ENCODE results near the gene NCSTN.

Gene NCSTN

DNA sequence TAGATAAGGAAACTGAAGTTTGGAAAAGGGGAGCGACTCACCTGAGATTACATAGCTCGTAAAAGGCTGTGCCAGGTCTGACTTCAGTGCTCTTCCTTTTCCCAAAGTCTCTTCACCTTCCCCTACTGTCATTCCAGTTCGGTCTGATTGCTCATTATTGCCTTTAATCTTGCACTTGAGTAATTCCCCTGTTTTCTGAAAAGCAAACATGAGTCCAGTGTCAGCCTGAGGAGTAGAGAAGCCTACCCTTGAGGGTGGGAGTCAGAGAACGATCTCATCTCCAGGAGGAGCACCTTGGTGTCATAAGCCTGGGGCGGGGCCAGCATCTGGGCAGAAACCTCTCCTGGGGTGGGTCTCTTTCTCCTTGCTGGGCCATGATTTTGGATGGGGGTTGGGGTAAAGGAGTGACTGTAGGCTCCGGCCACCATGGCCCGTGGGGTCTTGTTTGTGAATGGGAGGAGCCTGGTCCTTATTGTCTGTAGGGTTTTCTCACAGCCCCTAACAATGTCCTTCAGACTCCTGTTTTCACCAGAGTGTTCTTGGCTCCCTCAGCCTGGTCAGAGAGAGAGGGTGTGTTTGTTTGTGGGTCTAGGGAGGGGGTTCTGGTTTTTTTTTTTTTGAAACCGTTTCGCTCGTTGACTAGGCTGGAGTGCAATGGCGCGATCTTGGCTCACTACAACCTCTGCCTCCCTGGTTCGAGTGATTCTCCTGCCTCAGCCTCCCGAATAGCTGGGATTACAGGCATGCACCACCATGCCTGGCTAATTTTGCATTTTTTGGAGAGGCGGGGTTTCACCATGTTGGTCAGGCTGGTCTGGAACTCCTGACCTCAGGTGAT lies 63.2 kb downstream of the NCSTN start:
- Histone ChIP-seq H3K36me3 (ENCODE audit: control insufficient read depth in 2 of 2, insufficient read depth in 2 of 2, low read length in 2 of 2) (no peaks in the 10 kb centered on the region), H3K27ac (ENCODE audit: low read length) (no peak overlapping the region), H3K4me1 (ENCODE audit: control insufficient read depth, insufficient read depth, low read length) (peaks cover 14% of the 10 kb centered on the region), H3K4me3 (ENCODE audit: low read length in 2 of 2) (no peak overlapping the region), H3K27me3 (ENCODE audit: control insufficient read depth in 1 of 2, insufficient read depth in 2 of 2, low read length in 2 of 2) (peaks cover 0 to 3% of the 10 kb centered on the region in 2 donors), H3K9me3 (ENCODE audit: control insufficient read depth in 2 of 2, low read length in 2 of 2) (no peaks in the 10 kb centered on the region), H3K9ac (ENCODE audit: low read length in 2 of 2) (no peak overlapping the region)

DNA sequence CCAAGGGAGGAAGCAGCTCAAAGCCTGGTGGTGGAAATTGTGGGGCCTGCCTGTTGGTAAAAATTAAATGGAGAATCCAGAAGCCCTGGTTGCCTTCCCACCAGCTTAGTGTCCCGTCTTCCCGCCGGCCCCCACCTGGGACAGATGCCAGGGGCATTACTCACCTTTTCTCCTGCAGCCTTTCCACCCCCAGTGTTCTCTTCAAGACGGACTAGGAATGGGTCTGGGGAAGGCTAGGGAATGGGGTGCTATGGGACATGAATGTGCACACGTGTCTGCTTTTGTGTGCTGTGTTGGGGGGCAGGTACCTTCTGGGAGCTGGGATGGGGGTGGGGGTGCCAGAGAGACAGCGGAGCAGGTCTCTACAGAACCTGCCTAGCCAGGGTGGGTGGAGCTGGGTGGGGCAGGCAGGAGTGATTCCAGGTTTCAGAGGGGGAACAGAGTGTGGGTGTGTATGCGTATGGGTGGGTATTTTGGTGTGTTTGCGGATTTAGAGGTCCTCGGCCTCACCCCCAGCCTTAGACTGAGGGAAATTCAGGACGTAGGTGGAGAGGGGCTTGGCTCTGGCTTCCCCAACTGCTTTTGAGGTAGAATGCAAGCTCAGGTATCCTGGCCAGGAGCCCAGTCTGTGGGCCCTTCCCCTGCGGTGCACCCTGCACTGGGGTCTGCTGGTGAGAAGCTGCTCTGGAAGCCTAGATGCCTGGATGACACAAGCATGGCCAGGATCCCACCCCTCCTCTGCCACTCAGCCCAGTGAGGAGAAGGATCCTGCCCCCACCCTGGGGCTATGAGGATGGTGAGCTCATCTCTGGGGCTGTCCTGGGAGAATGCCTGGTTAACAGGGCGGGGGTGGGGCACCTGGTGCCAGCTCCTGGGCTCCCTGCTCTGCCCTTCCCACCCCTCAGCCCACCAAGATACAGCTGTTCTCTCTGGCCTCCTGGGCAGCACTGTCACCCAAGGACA lies 64.9 kb downstream of the NCSTN start:
- Histone ChIP-seq H3K27ac (ENCODE audit: low read length) (no peak overlapping the region), H3K36me3 (ENCODE audit: control insufficient read depth in 2 of 2, insufficient read depth in 2 of 2, low read length in 2 of 2) (no peaks in the 10 kb centered on the region), H3K9ac (ENCODE audit: low read length in 2 of 2) (no peak overlapping the region), H3K27me3 (ENCODE audit: control insufficient read depth in 1 of 2, insufficient read depth in 2 of 2, low read length in 2 of 2) (peaks cover 0 to 3% of the 10 kb centered on the region in 2 donors), H3K4me3 (ENCODE audit: low read length in 2 of 2) (no peak overlapping the region), H3K9me3 (ENCODE audit: control insufficient read depth in 2 of 2, low read length in 2 of 2) (no peaks in the 10 kb centered on the region), H3K4me1 (ENCODE audit: control insufficient read depth, insufficient read depth, low read length) (peaks cover 5% of the 10 kb centered on the region)

Data from stomach smooth muscle (tissue), 2 donors.